GM23338 (cell line): Measurements from ENCODE around the gene USP21. TPM values are rescaled to one million over a fixed set of nuclear protein-coding genes. Genes with fewer than 3 reads are reported as not detected.

Experiments
- ATAC-seq: fragments of 200-7000 bp; cut with Tn5 transposase; 3 replicates; pipeline ENCODE4 v1.9.1; 2020
- DNase-seq: peaks from one replicate; pipeline ENCODE4 v3.0.0-alpha.2; 2015; ENCODE audit warnings: low spot score
- H2AFZ ChIP-seq: fragments of 200-600 bp; sonication (generic); 2 replicates; pipeline ENCODE4 v1.8.0; 2016; ENCODE audit warnings: antibody characterized with exemption, mild to moderate bottlenecking, moderate library complexity
- H3F3A ChIP-seq: fragments of 200-600 bp; sonication (generic); replicated peaks from 2 replicates; pipeline ENCODE4 v1.8.0; 2017; ENCODE audit warnings: antibody characterized with exemption, mixed run types, low read depth
- H3K27ac ChIP-seq: fragments of 200-600 bp; sonication (generic); 2 replicates; pipeline ENCODE4 v1.6.1; 2016; ENCODE audit warnings: low read depth
- H3K27me3 ChIP-seq: fragments of 200-600 bp; sonication (generic); 2 replicates; pipeline ENCODE4 v1.8.0; 2016; ENCODE audit warnings: mild to moderate bottlenecking, mixed run types, moderate library complexity; ENCODE audit not compliant: insufficient read depth
- H3K36me3 ChIP-seq: fragments of 200-600 bp; sonication (generic); 2 replicates; pipeline ENCODE4 v1.8.0; 2016; ENCODE audit warnings: mild to moderate bottlenecking; ENCODE audit not compliant: insufficient read depth
- H3K4me1 ChIP-seq: fragments of 200-600 bp; sonication (generic); 2 replicates; pipeline ENCODE4 v1.8.0; 2016; ENCODE audit warnings: mild to moderate bottlenecking, moderate library complexity; ENCODE audit not compliant: insufficient read depth
- H3K4me2 ChIP-seq: fragments of 200-600 bp; sonication (generic); 2 replicates; pipeline ENCODE4 v1.7.1; 2017; ENCODE audit warnings: mixed run types
- H3K4me3 ChIP-seq: fragments of 200-600 bp; sonication (generic); 2 replicates; pipeline ENCODE4 v1.6.1; 2016; ENCODE audit warnings: mixed run types
- H3K79me2 ChIP-seq: fragments of 200-600 bp; sonication (generic); replicated peaks from 2 replicates; pipeline ENCODE4 v1.8.0; 2017; ENCODE audit warnings: mild to moderate bottlenecking; ENCODE audit not compliant: insufficient read depth
- H3K9me2 ChIP-seq: fragments of 200-600 bp; sonication (generic); 2 replicates; pipeline ENCODE4 v1.8.0; 2017; ENCODE audit not compliant: insufficient read depth
- H4K20me1 ChIP-seq: fragments of 200-600 bp; sonication (generic); replicated peaks from 2 replicates; pipeline ENCODE4 v1.8.0; 2017; ENCODE audit warnings: mild to moderate bottlenecking; ENCODE audit not compliant: insufficient read depth
- H3K27ac Mint-ChIP-seq: 2 replicates; pipeline ENCODE4 v1.8.0; 2020; ENCODE audit warnings: inconsistent platforms, mild to moderate bottlenecking, moderate library complexity, mixed read lengths
- H3K27me3 Mint-ChIP-seq: 3 replicates; pipeline ENCODE4 v1.8.0; 2022; ENCODE audit warnings: low read depth, mild to moderate bottlenecking, moderate library complexity, mixed read lengths, inconsistent platforms; ENCODE audit not compliant: insufficient read depth, poor library complexity
- H3K36me3 Mint-ChIP-seq: 3 replicates; pipeline ENCODE4 v1.8.0; 2021; ENCODE audit warnings: low read depth, mild to moderate bottlenecking, inconsistent platforms, moderate library complexity, mixed read lengths
- H3K4me1 Mint-ChIP-seq: 3 replicates; pipeline ENCODE4 v1.8.0; 2020; ENCODE audit warnings: mild to moderate bottlenecking, inconsistent platforms, mixed read lengths
- H3K4me3 Mint-ChIP-seq: 3 replicates; pipeline ENCODE4 v1.8.0; 2021; ENCODE audit warnings: moderate library complexity, mild to moderate bottlenecking, inconsistent platforms, mixed read lengths
- H3K9me3 Mint-ChIP-seq: 3 replicates; pipeline ENCODE4 v1.8.0; 2020; ENCODE audit warnings: moderate library complexity, mild to moderate bottlenecking, inconsistent platforms, mixed read lengths
- CREB1 ChIP-seq: fragments of 250-450 bp; sonication (Bioruptor Pico); IDR thresholded peaks from 2 replicates; pipeline ENCODE4 v1.5.0; 2020; ENCODE audit warnings: low read depth, mild to moderate bottlenecking, moderate library complexity
- CTCF ChIP-seq, 2 experiments: fragments of 200-600 bp in 1 of 2; sonication (generic) in 1 of 2; conservative IDR thresholded peaks; 2 replicates each; pipeline versions ENCODE4 v1.5.1 to v1.6.1; 2016 to 2017; ENCODE audit warnings: antibody characterized with exemption in 2 of 2, low read depth in 2 of 2, mild to moderate bottlenecking in 2 of 2, moderate library complexity in 1 of 2
- ETS1 ChIP-seq: IDR thresholded peaks from 2 replicates; pipeline ENCODE4 v1.6.1; 2016; ENCODE audit warnings: antibody characterized with exemption
- EZH2phosphoT487 ChIP-seq: fragments of 200-600 bp; sonication (generic); IDR thresholded peaks from one replicate; pipeline ENCODE4 v1.8.1; 2018; ENCODE audit warnings: antibody characterized with exemption; ENCODE audit not compliant: unreplicated experiment
- JUNB ChIP-seq: IDR thresholded peaks from one replicate; pipeline ENCODE4 v1.6.1; 2016; ENCODE audit warnings: antibody characterized with exemption; ENCODE audit not compliant: unreplicated experiment
- POLR2AphosphoS5 ChIP-seq: IDR thresholded peaks from 2 replicates; pipeline ENCODE4 v1.6.1; 2016; ENCODE audit warnings: antibody characterized with exemption, low read depth
- REST ChIP-seq: IDR thresholded peaks from one replicate; pipeline ENCODE4 v1.6.1; 2018; ENCODE audit warnings: antibody characterized with exemption; ENCODE audit not compliant: unreplicated experiment
- ZNF114 ChIP-seq: fragments of 250-450 bp; sonication (Bioruptor Pico); IDR thresholded peaks from 2 replicates; pipeline ENCODE4 v1.5.0; 2020; ENCODE audit warnings: mild to moderate bottlenecking, moderate library complexity
- ZNF331 ChIP-seq: fragments of 250-450 bp; sonication (Bioruptor Pico); IDR thresholded peaks from 2 replicates; pipeline ENCODE4 v1.5.0; 2020; ENCODE audit warnings: low read depth, mild to moderate bottlenecking, moderate library complexity
- polyA plus RNA-seq: library from polyadenylated mRNA; unstranded; fragments of >200 nt; fragmentation: Nextera tagmentation; extraction: Ambion mirVana; gene quantifications from 2 replicates; pipeline ENCODE4 v1.2.1, GENCODE V29; 2016
- total RNA-seq: library from RNA; depleted of rRNA; stranded (reverse); fragments of >200 nt; shearing (Covaris generic); gene quantifications from 2 replicates; pipeline ENCODE4 v1.2.3, GENCODE V29; 2014

USP21 gene
- total and polyA plus RNA-seq, 2 experiments from 2014 or later, result 17.9 to 25.6 TPM

- H3K4me3 Mint-ChIP-seq, result no peak overlapping the region
- peaks cover 28% of the 10 kb centered on the region for H3K27me3 Mint-ChIP-seq
- peaks cover 25% of the 10 kb centered on the region for H3K4me1 Mint-ChIP-seq
- H3K4me3 ChIP-seq, result no peak overlapping the region
- TF ChIP-seq CREB1 (CRISPR knock-in tag) (no peak), ZNF114 (CRISPR knock-in tag) (no peak), EZH2phosphoT487 (no peak), ZNF331 (no peak), REST (no peak), CTCF (conservative IDR thresholded peaks at IDR 0.05; ENCODE audit: low read depth in 2 of 2) (no peak), ETS1 (no peak)
- no peak for ATAC-seq
- peaks cover 32% of the 10 kb centered on the region for H3F3A ChIP-seq
- no peak overlapping the region for H3K27ac Mint-ChIP-seq
- peaks cover 27% of the 10 kb centered on the region for H3K36me3 Mint-ChIP-seq
- DNase-seq, result no peak
- H2AFZ ChIP-seq, result no peak overlapping the region
- H3K4me2 ChIP-seq, result no peak overlapping the region
- H3K9me2 ChIP-seq, result no peaks in the 10 kb centered on the region
- H3K27ac ChIP-seq, result no peak overlapping the region
- peaks cover 5% of the 10 kb centered on the region; the same call in 1 of the 2 replicates for H3K79me2 ChIP-seq
- H3K36me3 ChIP-seq, result no peaks in the 10 kb centered on the region; the same call in none of the 2 replicates
- no peaks in the 10 kb centered on the region for H3K9me3 Mint-ChIP-seq
- no peaks in the 10 kb centered on the region for H3K27me3 ChIP-seq
- H3K4me1 ChIP-seq, result peaks cover 11% of the 10 kb centered on the region; the same call in 1 of the 2 replicates
- H4K20me1 ChIP-seq, result no peaks in the 10 kb centered on the region
Observed at GRCh38 chr1:161163793-161164192, 4.5 kb downstream of the USP21 start.

GRCh38 chr1:161164901-161165610 is 5.8 kb downstream of the USP21 start:
- H3K79me2 ChIP-seq, result peaks cover 3% of the 10 kb centered on the region; the same call in 1 of the 2 replicates
- Mint-ChIP-seq H3K27ac (no peak overlapping the region), H3K27me3 (peaks cover 25% of the 10 kb centered on the region), H3K4me3 (peak overlapping the region; percentile 84), H3K36me3 (peaks cover 29% of the 10 kb centered on the region), H3K4me1 (peaks cover 19% of the 10 kb centered on the region), H3K9me3 (no peaks in the 10 kb centered on the region)
- DNase-seq, result peak; percentile 9
- peak overlapping the region; percentile 21 for H3K27ac ChIP-seq
- H3K4me3 ChIP-seq, result peak overlapping the region; percentile 80
- no peak overlapping the region for H2AFZ ChIP-seq
- H3K4me1 ChIP-seq, result peaks cover 9% of the 10 kb centered on the region; the same call in 1 of the 2 replicates
- H3K9me2 ChIP-seq, result no peaks in the 10 kb centered on the region
- no peaks in the 10 kb centered on the region for H4K20me1 ChIP-seq
- H3K36me3 ChIP-seq, result no peaks in the 10 kb centered on the region; the same call in none of the 2 replicates
- no peak for ATAC-seq
- peak overlapping the region; percentile 89 for H3K4me2 ChIP-seq
- H3K27me3 ChIP-seq, result no peaks in the 10 kb centered on the region
- H3F3A ChIP-seq, result peaks cover 25% of the 10 kb centered on the region
- TF ChIP-seq CTCF (conservative IDR thresholded peaks at IDR 0.05; ENCODE audit: low read depth in 2 of 2) (no peak), REST (no peak), POLR2AphosphoS5 (no peak), JUNB (no peak), CREB1 (CRISPR knock-in tag) (no peak)
